ENCODE measurements around the gene DMAC2L. TPM values are rescaled to one million over a fixed set of nuclear protein-coding genes. Genes with fewer than 3 reads are reported as not detected.
A peak's percentile ranks its signal among the peaks of the same experiment; 100 is the strongest.

The DMAC2L gene
- total and polyA plus RNA-seq, 10 of the 15 experiments (the other 5 are each of a cell fraction or from before 2014, with no cell fraction given): 9.5 to 76.3 (median 28.2) TPM

GRCh38 chr14:50318031-50318626, 6.0 kb downstream of the DMAC2L start:
- no peaks in the 10 kb centered on the region for H3K27me3 ChIP-seq (replicated peaks in 1 of 2; ENCODE audit: control insufficient read depth in 2 of 2, insufficient read depth in 2 of 2, low read length in 1 of 2)
- in situ Hi-C loops (cut with MboI): no loop called here
- FAIRE-seq: no peak

DNA sequence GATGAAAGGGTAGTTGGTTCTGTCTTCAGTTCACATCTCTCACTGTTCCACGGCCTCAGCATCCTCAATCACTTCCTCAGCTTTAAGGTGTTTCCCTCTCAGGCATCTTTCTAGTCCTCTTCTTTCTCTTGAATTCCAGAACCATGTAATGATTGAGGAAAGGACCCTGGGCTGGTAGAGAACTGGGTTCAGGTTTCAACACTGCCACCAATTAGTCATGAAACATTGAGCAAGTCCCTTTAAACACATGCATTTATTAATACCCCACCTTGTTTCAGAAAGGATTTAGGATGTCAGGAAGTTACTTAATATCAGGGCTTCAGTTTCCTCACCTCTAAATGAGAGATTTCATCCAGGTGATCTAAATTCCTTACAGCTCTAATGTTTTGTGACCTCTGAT, 7.2 kb downstream of the DMAC2L start:
- Histone ChIP-seq H3K4me2 (ENCODE audit: control insufficient read depth, insufficient read depth) (no peak overlapping the region), H3K4me1 (ENCODE audit: control insufficient read depth, insufficient read depth, low read length) (peaks cover 27% of the 10 kb centered on the region), H2AFZ (ENCODE audit: control insufficient read depth, low read depth, low read length) (no peak overlapping the region), H3K27me3 (replicated peaks in 1 of 2; ENCODE audit: control insufficient read depth in 2 of 2, insufficient read depth in 2 of 2, low read length in 1 of 2) (no peaks in the 10 kb centered on the region), H3K9ac (ENCODE audit: control insufficient read depth, insufficient read depth, low read length) (no peak overlapping the region), H3K27ac (ENCODE audit: control insufficient read depth, insufficient read depth) (no peak overlapping the region; the same call in 1 of the 2 replicates), H3K36me3 (ENCODE audit: control insufficient read depth in 2 of 2, insufficient read depth in 2 of 2, low read length in 1 of 2) (peaks cover 0 to 3% of the 10 kb centered on the region in 2 experiments; a peak in 2 of 4 replicates), H3K4me3 (no peak overlapping the region), H4K20me1 (ENCODE audit: control insufficient read depth, insufficient read depth) (no peaks in the 10 kb centered on the region; the same call in 1 of the 2 replicates), H3K79me2 (ENCODE audit: control insufficient read depth, insufficient read depth, low read length) (peaks cover 9% of the 10 kb centered on the region), H3K9me3 (replicated peaks; ENCODE audit: control insufficient read depth, insufficient read depth, low read length) (peaks cover 2% of the 10 kb centered on the region; the same call in 1 of the 3 replicates)
- no peak for ATAC-seq
- ChIA-PET SMC1A (ENCODE audit: uncharacterized antibody, unreplicated experiment) (interaction anchor here (2.6 kb wide), 1 partner anchor 23 kb away, joined by 11 read pairs; no protein-coding TSS in a partner anchor), POLR2A (interaction anchor here (1.4 kb wide), 1 partner anchor 209 kb away, joined by 4 read pairs; no protein-coding TSS in a partner anchor), CTCF (interaction anchor here (0.7 to 3.7 kb wide), 5 partner anchors 7 to 220 kb away, joined by 3 to 39 read pairs (median 6); partner anchors contain the start of genes DMAC2L and L2HGDH), RAD21 (ENCODE audit: unreplicated experiment) (no interaction called here)
- WGBS (ENCODE audit: insufficient coverage, insufficient replicate concordance, low lambda C conversion rate, missing lambda C conversion rate): 57% methylated on average over 1 of the region's 1 CpG
- no peak for DNase-seq (ENCODE audit: low read depth, low spot score)
- no peak for FAIRE-seq
- in situ Hi-C loops (cut with MboI): no loop called here
- BruUV-seq (replicated peaks): TSS peak; percentile 22
- intact Hi-C loops (cut with micrococcal nuclease; ENCODE audit: unreplicated experiment): loop anchor here (10.0 kb wide), 1 partner anchor 506 kb away; no protein-coding TSS in a partner anchor
- TF ChIP-seq SMC3 (IDR thresholded peaks at IDR 0.05; ENCODE audit: borderline replicate concordance, low read length) (no peak), BMI1 (IDR thresholded peaks at IDR 0.05; ENCODE audit: borderline replicate concordance) (no peak), IKZF2 (IDR thresholded peaks at IDR 0.05) (no peak), LARP7 (IDR thresholded peaks at IDR 0.05) (no peak), TCF12 (IDR thresholded peaks at IDR 0.05; ENCODE audit: low read depth, low read length) (no peak), SPI1 (IDR thresholded peaks at IDR 0.05; ENCODE audit: borderline replicate concordance, insufficient read depth, low read depth, low read length) (no peak), JUNB (IDR thresholded peaks at IDR 0.05) (no peak), BACH1 (IDR thresholded peaks at IDR 0.05; ENCODE audit: borderline replicate concordance) (no peak), CHD1 (IDR thresholded peaks at IDR 0.05; ENCODE audit: low read depth, low read length) (no peak), MXI1 (IDR thresholded peaks at IDR 0.05; ENCODE audit: low read depth, low read length) (no peak), POU2F2 (IDR thresholded peaks at IDR 0.05; ENCODE audit: borderline replicate concordance, low read depth, low read length) (no peak)
- TF ChIP-seq, protein P1, sequence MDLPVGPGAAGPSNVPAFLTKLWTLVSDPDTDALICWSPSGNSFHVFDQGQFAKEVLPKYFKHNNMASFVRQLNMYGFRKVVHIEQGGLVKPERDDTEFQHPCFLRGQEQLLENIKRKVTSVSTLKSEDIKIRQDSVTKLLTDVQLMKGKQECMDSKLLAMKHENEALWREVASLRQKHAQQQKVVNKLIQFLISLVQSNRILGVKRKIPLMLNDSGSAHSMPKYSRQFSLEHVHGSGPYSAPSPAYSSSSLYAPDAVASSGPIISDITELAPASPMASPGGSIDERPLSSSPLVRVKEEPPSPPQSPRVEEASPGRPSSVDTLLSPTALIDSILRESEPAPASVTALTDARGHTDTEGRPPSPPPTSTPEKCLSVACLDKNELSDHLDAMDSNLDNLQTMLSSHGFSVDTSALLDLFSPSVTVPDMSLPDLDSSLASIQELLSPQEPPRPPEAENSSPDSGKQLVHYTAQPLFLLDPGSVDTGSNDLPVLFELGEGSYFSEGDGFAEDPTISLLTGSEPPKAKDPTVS (IDR thresholded peaks at IDR 0.05; ENCODE audit: low read depth, low read length): no peak
- TF ChIP-seq, protein P2, sequence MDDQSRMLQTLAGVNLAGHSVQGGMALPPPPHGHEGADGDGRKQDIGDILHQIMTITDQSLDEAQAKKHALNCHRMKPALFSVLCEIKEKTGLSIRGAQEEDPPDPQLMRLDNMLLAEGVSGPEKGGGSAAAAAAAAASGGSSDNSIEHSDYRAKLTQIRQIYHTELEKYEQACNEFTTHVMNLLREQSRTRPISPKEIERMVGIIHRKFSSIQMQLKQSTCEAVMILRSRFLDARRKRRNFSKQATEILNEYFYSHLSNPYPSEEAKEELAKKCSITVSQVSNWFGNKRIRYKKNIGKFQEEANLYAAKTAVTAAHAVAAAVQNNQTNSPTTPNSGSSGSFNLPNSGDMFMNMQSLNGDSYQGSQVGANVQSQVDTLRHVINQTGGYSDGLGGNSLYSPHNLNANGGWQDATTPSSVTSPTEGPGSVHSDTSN (IDR thresholded peaks at IDR 0.05; ENCODE audit: insufficient replicate concordance, low read depth, low read length): no peak

More at GRCh38 chr14:50318031-50318626, 6.0 kb downstream of the DMAC2L start:
- Histone ChIP-seq H2AFZ (ENCODE audit: control insufficient read depth, low read depth, low read length) (no peak overlapping the region), H3K9me3 (replicated peaks; ENCODE audit: control insufficient read depth, insufficient read depth, low read length) (peaks cover 6% of the 10 kb centered on the region; the same call in 1 of the 3 replicates), H3K4me3 (no peak overlapping the region), H3K79me2 (ENCODE audit: control insufficient read depth, insufficient read depth, low read length) (peaks cover 13% of the 10 kb centered on the region), H3K4me1 (ENCODE audit: control insufficient read depth, insufficient read depth, low read length) (peaks cover 30% of the 10 kb centered on the region), H3K4me2 (ENCODE audit: control insufficient read depth, insufficient read depth) (no peak overlapping the region), H3K36me3 (ENCODE audit: control insufficient read depth in 2 of 2, insufficient read depth in 2 of 2, low read length in 1 of 2) (no peaks in the 10 kb centered on the region; a peak in 1 of 4 replicates), H3K27ac (ENCODE audit: control insufficient read depth, insufficient read depth) (no peak overlapping the region), H3K9ac (ENCODE audit: control insufficient read depth, insufficient read depth, low read length) (no peak overlapping the region), H4K20me1 (ENCODE audit: control insufficient read depth, insufficient read depth) (no peaks in the 10 kb centered on the region; the same call in 1 of the 2 replicates)
- BruUV-seq (replicated peaks): no TSS peak
- intact Hi-C loops (cut with micrococcal nuclease; ENCODE audit: unreplicated experiment): loop anchor here (10.0 kb wide), 1 partner anchor 507 kb away; no protein-coding TSS in a partner anchor
- ChIA-PET POLR2A (no interaction called here), SMC1A (ENCODE audit: uncharacterized antibody, unreplicated experiment) (no interaction called here), RAD21 (ENCODE audit: unreplicated experiment) (interaction anchor here (1.0 kb wide), 1 partner anchor 206 kb away, joined by 3 read pairs; no protein-coding TSS in a partner anchor), CTCF (interaction anchor here (0.7 to 1.6 kb wide), 2 partner anchors 10 to 211 kb away, joined by 3 to 4 read pairs; no protein-coding TSS in a partner anchor)
- WGBS (ENCODE audit: insufficient coverage, insufficient replicate concordance, low lambda C conversion rate, missing lambda C conversion rate): 78% methylated on average over 4 of the region's 4 CpGs
- ATAC-seq (no peak), DNase-seq (ENCODE audit: low read depth, low spot score) (no peak)
- TF ChIP-seq POLR2A (IDR thresholded peaks at IDR 0.05; ENCODE audit: low read depth, low read length) (no peak), RAD21 (IDR thresholded peaks at IDR 0.05; ENCODE audit: insufficient read depth, low read depth, low read length) (peak; percentile 19; the same call in 1 of the 2 replicates), SIX5 (IDR thresholded peaks at IDR 0.05; ENCODE audit: low read depth, low read length, severe bottlenecking) (no peak)
